Panc1 (cell line): ENCODE measurements around the gene MYO1A. TPM values are rescaled to one million over a fixed set of nuclear protein-coding genes. Genes with fewer than 3 reads are reported as not detected.

Source experiments
- ATAC-seq: fragments of 200-7000 bp; cut with Tn5 transposase; 2 replicates; pipeline ENCODE4 v1.9.1; 2020; ENCODE audit warnings: mild to moderate bottlenecking, moderate library complexity
- BruUV-seq: library from RNA; stranded (reverse); fragments of 400-500 nt; replicated peaks from 2 replicates; lab custom pipeline; 2021; lab: Mats Ljungman, UMichigan
- CTCF ChIA-PET: fragments of 300-600 bp; sonication (Branson Sonifier 250); formaldehyde crosslinking; loops from one replicate; lab custom pipeline; 2022; ENCODE audit warnings: antibody characterized with exemption; lab: Charles Lee
- POLR2A ChIA-PET: fragments of 300-600 bp; sonication (Branson Sonifier 250); formaldehyde crosslinking; loops from one replicate; lab custom pipeline; 2022; ENCODE audit warnings: antibody characterized with exemption; lab: Charles Lee
- DNase-seq: peaks from one replicate; pipeline ENCODE4 v3.0.0-alpha.2; 2010; ENCODE audit warnings: low read depth, low spot score
- H3K27ac ChIP-seq: 2 replicates; pipeline ENCODE4 v1.5.1; 2011; ENCODE audit warnings: mild to moderate bottlenecking, low read length, inconsistent platforms
- H3K27me3 ChIP-seq: fragments of 200-500 bp; sonication (Bioruptor generic); 2 replicates; pipeline ENCODE4 v1.6.0; 2014; ENCODE audit warnings: low read length, inconsistent platforms; ENCODE audit not compliant: control insufficient read depth, insufficient read depth
- H3K36me3 ChIP-seq: fragments of 200-500 bp; sonication (Bioruptor generic); 2 replicates; pipeline ENCODE4 v1.5.1; 2014; ENCODE audit warnings: inconsistent platforms, mild to moderate bottlenecking, low read length, moderate library complexity; ENCODE audit not compliant: control insufficient read depth, insufficient read depth
- H3K4me1 ChIP-seq: 2 replicates; pipeline ENCODE4 v1.5.1; 2011; ENCODE audit warnings: inconsistent platforms, mild to moderate bottlenecking, low read length, moderate library complexity; ENCODE audit not compliant: control insufficient read depth, insufficient read depth
- H3K4me3 ChIP-seq, 2 experiments: 2 replicates each; pipeline ENCODE4 v1.5.1; 2011 to 2012; ENCODE audit warnings: low read depth in 2 of 2, low read length in 2 of 2, mild to moderate bottlenecking in 2 of 2, inconsistent platforms in 1 of 2, moderate library complexity in 1 of 2
- H3K9me3 ChIP-seq: fragments of 200-500 bp; sonication (Bioruptor generic); 2 replicates; pipeline ENCODE4 v1.5.1; 2014; ENCODE audit warnings: low read depth, mild to moderate bottlenecking, inconsistent platforms, low read length, moderate library complexity; ENCODE audit not compliant: control insufficient read depth, insufficient read depth
- CTCF ChIP-seq: fragments of 450-650 bp; IDR thresholded peaks from 2 replicates; pipeline ENCODE4 v1.5.1; 2017; ENCODE audit warnings: mild to moderate bottlenecking
- POLR2AphosphoS5 ChIP-seq: IDR thresholded peaks from 2 replicates; pipeline ENCODE4 v1.6.1; 2012; ENCODE audit warnings: mild to moderate bottlenecking, low read depth, low read length, moderate library complexity
- REST ChIP-seq, 2 experiments: IDR thresholded peaks; 2 replicates each; pipeline ENCODE4 v1.6.1; 2011 to 2012; ENCODE audit warnings: low read depth in 2 of 2, control low read depth in 1 of 2, low read length in 1 of 2, mild to moderate bottlenecking in 1 of 2, moderate library complexity in 1 of 2; ENCODE audit not compliant: insufficient read depth in 1 of 2
- SIN3A ChIP-seq: IDR thresholded peaks from 2 replicates; pipeline ENCODE4 v1.6.1; 2012; ENCODE audit warnings: low read depth, mild to moderate bottlenecking, low read length, moderate library complexity, borderline replicate concordance; ENCODE audit not compliant: insufficient read depth
- TCF7L2 ChIP-seq: IDR thresholded peaks from 2 replicates; pipeline ENCODE4 v1.6.1; 2011; ENCODE audit warnings: mild to moderate bottlenecking, low read depth, low read length, inconsistent platforms
- in situ Hi-C: cut with HindIII; loops from 2 replicates; pipeline ENCODE4 v1.10.0; 2016; ENCODE audit warnings: low sequenced_read_pairs, low pct_unique_long_range_greater_than_20kb
- intact Hi-C: fragments of 100-400 bp; cut with micrococcal nuclease; formaldehyde crosslinking; loops from one replicate; pipeline ENCODE4 v1.10.0; 2022; ENCODE audit not compliant: unreplicated experiment
- total RNA-seq: library from RNA; stranded (reverse); gene quantifications from one replicate; pipeline ENCODE4 v1.2.1, GENCODE V29; 2021; ENCODE audit not compliant: unreplicated experiment

Gene MYO1A
- total RNA-seq, 1 experiment from 2014 or later, result not detected

DNA sequence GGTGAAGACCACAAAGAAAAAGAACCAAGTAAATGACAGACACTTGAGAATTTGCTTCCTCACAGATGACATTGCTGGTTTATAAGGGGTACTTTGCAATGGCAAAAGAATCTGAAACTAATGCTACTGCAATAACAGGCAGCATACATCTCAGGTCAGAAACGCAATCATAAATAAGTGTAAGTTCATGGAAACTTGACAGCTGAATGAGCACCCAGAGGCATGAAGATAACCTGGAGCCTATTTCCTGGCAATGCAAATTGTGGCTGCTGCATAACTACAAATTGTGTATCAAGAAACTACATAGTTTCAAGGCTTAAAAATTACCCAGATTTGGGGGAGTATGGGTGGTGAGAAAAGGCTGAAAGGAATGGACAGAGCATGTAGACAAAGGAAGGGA is 8.5 kb upstream of the MYO1A start:
- ATAC-seq (no peak), DNase-seq (no peak)
- H3K27ac ChIP-seq, result no peak overlapping the region
- ChIA-PET POLR2A (no interaction called here), CTCF (no interaction called here)
- no peak overlapping the region for H3K4me3 ChIP-seq
- no peaks in the 10 kb centered on the region for H3K9me3 ChIP-seq
- no TSS peak for BruUV-seq
- in situ Hi-C loops, result no loop called here
- H3K36me3 ChIP-seq, result peaks cover 37% of the 10 kb centered on the region
- TF ChIP-seq CTCF (no peak), POLR2AphosphoS5 (no peak), REST (IDR thresholded peaks at IDR 0.05; ENCODE audit: insufficient read depth in 1 of 2, low read depth in 2 of 2, low read length in 1 of 2) (no peak), SIN3A (no peak), TCF7L2 (no peak)
- no peaks in the 10 kb centered on the region for H3K27me3 ChIP-seq
- H3K4me1 ChIP-seq, result no peaks in the 10 kb centered on the region
- intact Hi-C loops, result no loop called here

- in situ Hi-C loops (no loop called here), intact Hi-C loops (no loop called here)
- ChIA-PET CTCF (no interaction called here), POLR2A (no interaction called here)
- no peaks in the 10 kb centered on the region for H3K9me3 ChIP-seq
- DNase-seq, result no peak
- no peak overlapping the region for H3K4me3 ChIP-seq
- ATAC-seq, result no peak
- TF ChIP-seq TCF7L2 (no peak), REST (IDR thresholded peaks at IDR 0.05; ENCODE audit: insufficient read depth in 1 of 2, low read depth in 2 of 2, low read length in 1 of 2) (no peak), CTCF (no peak)
- no peak overlapping the region for H3K27ac ChIP-seq
- BruUV-seq, result no TSS peak
- peaks cover 34% of the 10 kb centered on the region for H3K36me3 ChIP-seq
- no peaks in the 10 kb centered on the region for H3K27me3 ChIP-seq
- no peaks in the 10 kb centered on the region for H3K4me1 ChIP-seq
Observed at GRCh38 chr12:57057067-57057751, 7.3 kb upstream of the MYO1A start.
